Measurements from ENCODE around the gene SMIM41.

Gene SMIM41

GRCh38 chr12:52147964-52148463, 68.5 kb downstream of the SMIM41 start:
- DNase-seq, result no peak

DNA sequence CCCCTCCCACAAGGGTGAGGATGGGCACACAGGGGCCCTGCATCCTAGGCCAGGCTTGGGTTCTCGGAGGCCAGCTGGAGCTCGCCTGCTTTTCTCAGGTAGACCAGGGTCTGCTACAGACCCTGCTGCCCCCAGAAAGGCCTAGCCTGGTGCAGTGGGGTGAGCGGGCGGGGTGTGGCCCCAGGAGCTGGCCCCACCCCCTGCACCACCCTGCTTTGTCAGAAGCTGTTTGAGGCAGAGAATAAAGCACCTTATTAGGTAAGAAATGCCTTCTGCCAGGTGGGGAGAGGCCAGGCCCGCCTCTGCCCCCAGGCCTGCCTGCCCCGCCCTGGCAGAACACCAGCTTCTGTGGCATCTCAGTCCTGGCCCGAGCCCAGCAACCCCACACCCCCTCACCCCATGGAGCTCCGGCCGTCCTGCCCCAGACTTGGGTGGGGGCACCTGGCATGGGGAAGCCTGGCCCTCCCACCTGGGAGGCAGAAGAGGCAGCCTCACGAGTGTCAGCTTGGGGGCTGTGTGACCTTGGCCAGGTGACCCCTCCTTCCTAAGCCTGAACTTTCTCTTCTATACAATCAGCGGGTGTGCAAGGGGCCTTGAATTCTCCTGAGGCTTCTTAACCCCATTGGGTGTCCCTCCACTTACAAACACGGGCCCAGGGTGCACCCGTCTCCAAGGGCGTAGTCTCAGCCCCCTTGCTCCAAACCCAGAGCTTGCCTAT, 69.1 kb downstream of the SMIM41 start:
- DNase-seq, result no peak

DNA sequence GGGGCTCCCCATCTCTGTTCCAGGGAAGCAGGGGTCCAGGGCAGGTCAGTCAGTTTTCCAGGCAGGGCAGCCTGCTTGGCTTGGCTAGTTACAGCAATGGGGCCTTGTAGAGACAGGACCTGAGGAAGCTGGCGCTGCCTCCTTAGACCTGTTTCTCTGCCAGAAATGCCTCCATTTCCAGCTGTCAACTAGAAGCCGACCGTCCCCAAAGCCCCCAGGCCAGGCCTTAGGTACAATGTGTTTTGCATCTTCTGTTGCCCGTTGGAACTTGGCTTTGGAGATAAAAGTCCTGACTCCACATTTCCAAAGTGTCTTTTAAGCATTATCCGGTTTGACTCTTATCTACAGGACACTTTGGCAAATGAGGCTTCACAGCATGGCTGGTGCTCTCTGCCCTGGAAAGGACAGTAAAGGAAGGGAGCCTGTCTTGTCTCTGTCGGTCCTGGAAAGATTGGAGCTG, 69.7 kb downstream of the SMIM41 start:
- DNase-seq, result no peak

DNA sequence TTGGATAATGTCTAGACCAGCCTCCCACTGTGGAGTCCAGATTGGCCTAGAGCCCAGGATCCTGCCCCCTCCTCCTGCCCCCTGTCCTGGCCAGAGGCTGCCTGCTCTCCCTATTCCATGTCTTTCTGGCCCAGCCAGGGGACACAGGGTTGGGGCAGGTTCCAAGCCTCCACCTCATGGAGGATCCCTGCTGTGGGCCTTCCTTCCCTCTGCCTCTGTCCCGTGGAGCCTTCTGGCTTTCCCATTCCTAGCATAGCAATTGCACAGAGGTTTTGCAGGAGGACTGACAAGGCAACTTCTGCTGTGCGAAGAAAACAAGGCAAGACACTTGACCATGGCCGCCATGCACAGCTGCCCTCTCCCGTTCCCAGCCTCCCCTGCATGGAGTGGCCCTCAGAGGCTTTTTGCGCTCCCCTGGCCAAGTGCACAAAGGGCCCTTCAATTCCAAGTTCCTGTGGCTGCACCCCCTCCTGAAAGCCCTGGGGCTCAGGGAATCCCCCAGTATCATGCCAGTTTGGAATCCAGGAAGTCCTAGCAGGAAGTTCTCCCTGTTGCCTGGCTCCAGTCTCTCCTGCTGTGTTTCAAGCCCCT, 70.2 kb downstream of the SMIM41 start:
- DNase-seq, result no peak

DNA sequence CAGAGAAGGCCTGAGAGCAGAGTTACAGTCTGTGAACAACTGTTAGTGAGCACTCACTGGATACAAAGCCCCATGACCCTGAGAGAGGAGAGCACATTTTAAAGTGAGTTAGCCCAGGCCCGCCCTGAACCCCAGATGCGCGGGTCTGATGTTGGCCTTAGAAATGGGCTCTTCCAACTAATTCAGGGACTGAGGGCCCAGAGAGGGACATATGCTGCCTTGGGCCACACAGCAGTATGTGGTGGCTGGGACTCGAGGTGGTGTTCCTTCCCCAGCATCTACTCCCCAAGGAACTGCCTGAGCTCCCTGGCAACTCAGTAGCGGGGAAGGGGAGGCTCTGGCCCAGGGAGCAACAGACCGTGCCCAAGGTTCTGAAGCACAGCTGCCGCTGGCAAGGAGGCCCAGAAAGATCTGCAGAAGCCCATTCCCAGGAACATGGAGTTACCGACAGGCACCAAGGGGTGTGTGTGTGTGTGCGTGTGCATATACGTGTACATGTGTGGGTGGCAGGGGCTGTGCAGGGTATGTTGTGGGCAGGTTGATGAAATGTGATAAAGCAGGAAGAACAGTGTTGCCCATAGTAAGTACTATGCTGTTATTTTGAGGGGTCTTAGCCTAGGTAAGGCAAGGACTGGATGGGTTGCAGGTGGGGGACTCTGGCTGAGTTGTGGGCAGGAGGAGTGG, 71.8 kb downstream of the SMIM41 start:
- DNase-seq, result no peak

- peak; percentile 80 for DNase-seq
These were observed 72.6 kb downstream of the SMIM41 start for GRCh38 chr12:52151837-52152783.

- no peak for DNase-seq
These were observed 73.4 kb downstream of the SMIM41 start for GRCh38 chr12:52152905-52153317.

GRCh38 chr12:52155048-52155868, 75.8 kb downstream of the SMIM41 start:
- DNase-seq, result peak; percentile 22

DNA sequence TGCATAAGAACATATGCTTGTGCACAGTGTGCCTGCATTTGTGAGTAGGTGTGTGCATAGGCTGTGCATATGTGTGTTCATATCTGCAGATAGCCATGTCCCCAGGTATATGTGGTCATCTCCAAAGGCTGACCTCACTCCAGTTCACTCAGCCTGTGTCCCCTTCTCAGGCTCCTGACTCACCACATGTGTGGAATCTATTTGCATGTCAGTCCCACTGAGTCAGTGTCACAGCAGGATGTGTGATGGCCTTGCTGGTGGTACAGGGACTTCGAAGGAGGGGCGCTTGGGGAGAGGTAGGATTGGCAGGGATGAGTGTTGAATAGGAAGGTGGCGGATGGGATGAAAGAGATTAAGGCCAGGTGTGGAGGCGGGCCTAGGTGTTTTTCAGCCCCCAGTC, 76.8 kb downstream of the SMIM41 start:
- DNase-seq, result no peak

DNA sequence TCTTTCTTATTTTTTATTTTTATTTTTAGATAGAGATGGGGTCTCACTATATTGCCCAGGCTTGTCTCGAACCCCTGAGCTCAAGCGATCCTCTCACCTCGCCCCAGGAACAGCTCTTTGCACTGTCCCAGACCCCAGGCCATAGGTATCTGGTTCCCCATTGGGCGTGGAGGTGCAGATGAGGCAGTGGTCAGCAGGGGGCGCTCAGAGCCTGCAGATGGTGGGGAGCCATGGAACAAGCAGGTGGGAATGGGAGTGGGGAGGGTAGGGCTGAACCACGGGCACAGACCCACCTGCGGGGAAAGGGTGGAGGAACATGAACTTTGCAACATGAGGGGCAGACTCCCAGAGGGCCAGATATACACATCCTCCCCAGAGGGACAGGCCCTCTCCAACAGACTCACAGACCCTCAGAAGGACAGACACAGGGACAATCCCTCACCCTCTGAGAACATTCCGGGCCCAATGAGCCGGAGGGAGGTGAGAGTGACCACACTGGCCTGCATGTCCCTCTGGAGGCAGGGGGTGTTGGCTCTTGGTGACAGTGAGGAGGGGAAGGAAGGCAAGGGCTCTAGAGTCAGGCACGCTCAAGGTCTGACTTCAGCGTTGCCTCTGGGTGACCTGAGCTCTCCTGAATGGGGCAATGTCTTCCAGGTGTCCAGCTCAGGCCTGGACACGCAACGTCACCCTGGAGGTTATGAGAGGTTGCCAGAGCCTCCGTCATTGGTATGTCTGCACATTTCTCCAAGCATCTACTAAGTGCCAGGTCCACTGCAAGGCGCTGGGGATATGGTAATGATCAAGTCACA, 77.5 kb downstream of the SMIM41 start:
- DNase-seq, result peak; percentile 79

DNA sequence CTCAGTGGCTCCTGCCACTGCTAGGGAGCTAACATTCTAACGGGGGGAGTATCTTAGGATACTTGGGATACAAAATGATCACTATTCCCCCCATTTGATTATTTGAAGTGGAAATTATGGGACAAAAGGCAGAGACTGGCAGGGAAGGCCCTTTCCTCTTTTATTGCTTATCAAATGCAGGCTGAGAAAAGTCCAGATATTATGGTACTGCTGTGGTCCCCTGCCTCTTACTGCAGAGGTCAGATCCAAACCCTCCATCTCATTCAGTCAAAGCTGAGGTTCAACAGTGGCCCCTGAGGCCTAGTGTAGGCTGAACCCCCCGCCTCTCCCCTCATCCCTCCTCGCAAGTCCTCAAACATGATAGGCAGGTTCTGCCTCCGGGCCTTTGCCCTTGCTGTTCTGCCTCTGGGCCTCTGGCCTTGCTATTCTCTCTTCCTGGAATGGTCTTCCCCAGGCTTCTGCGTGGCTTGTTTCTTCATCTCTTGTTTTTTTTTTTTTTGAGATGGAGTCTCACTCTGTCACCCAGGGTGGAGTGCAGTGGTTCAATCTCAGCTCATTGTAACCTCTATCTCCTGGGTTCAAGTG, 78.2 kb downstream of the SMIM41 start:
- DNase-seq, result no peak

Data from activated naive CD4-positive, alpha-beta T cell treated with Interleukin-2 at 50 U/mL for 16 hours (primary cell).